AG04449 (cell line): ENCODE data around the gene FAM171A1.

Experiments
- CTCF ChIA-PET: fragments of 350-600 bp; formaldehyde crosslinking; extraction: SDS; loops from one replicate; lab custom pipeline; 2021; ENCODE audit warnings: antibody characterized with exemption; lab: Yijun Ruan, JAX
- POLR2A ChIA-PET: fragments of 400-600, 350-600 bp; formaldehyde crosslinking; extraction: SDS; loops from one replicate; lab custom pipeline; 2020; ENCODE audit warnings: antibody characterized with exemption, inconsistent platforms; lab: Yijun Ruan, JAX
- DNase-seq: peaks from one replicate; pipeline ENCODE4 v3.0.0-alpha.2; 2010; ENCODE audit warnings: low read depth, low spot score
- H3K4me3 ChIP-seq: 2 replicates; pipeline ENCODE4 v1.5.1; 2011; ENCODE audit warnings: low read depth, mild to moderate bottlenecking, control low read depth, low read length
- TF ChIP-seq, protein P1 (sequence below): IDR thresholded peaks from one replicate; pipeline ENCODE4 v1.5.1; 2011; ENCODE audit warnings: mild to moderate bottlenecking, moderate library complexity, low read length, control low read depth, inconsistent platforms; ENCODE audit not compliant: insufficient read depth; ENCODE audit errors: missing control alignments

FAM171A1 gene

DNA sequence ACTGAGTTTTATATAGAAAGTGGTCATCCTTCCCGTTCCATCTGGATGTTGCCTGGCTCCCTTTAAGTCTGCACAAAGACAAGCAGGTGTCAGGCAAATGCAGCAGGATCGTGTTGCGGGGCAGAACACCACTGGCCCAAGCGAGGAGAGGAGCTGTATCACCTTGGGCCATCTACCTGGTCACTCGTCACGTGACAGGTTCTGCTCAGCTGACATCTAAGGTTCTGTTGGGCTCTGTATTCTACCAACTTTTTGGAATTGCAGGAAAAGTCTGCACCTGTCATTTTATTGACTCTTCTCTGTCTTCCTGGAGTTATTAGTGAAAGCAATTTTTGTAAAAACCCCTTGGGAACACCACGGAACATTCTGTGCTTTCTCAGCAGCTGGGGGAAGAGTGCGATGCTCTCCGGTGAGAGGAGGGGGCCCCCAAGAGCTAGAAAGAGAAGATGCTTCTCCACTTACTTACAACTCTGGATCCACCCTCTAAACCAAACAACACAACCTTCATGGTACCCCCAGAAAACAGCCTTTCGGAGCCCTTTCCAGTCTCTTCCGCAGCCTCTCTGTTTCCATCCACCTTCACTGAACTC, 119.2 kb downstream of the FAM171A1 start:
- no peak overlapping the region for H3K4me3 ChIP-seq
- ChIA-PET POLR2A (no interaction called here), CTCF (no interaction called here)
- DNase-seq: no peak
- TF ChIP-seq, protein P1, sequence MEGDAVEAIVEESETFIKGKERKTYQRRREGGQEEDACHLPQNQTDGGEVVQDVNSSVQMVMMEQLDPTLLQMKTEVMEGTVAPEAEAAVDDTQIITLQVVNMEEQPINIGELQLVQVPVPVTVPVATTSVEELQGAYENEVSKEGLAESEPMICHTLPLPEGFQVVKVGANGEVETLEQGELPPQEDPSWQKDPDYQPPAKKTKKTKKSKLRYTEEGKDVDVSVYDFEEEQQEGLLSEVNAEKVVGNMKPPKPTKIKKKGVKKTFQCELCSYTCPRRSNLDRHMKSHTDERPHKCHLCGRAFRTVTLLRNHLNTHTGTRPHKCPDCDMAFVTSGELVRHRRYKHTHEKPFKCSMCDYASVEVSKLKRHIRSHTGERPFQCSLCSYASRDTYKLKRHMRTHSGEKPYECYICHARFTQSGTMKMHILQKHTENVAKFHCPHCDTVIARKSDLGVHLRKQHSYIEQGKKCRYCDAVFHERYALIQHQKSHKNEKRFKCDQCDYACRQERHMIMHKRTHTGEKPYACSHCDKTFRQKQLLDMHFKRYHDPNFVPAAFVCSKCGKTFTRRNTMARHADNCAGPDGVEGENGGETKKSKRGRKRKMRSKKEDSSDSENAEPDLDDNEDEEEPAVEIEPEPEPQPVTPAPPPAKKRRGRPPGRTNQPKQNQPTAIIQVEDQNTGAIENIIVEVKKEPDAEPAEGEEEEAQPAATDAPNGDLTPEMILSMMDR: no peak

DNA sequence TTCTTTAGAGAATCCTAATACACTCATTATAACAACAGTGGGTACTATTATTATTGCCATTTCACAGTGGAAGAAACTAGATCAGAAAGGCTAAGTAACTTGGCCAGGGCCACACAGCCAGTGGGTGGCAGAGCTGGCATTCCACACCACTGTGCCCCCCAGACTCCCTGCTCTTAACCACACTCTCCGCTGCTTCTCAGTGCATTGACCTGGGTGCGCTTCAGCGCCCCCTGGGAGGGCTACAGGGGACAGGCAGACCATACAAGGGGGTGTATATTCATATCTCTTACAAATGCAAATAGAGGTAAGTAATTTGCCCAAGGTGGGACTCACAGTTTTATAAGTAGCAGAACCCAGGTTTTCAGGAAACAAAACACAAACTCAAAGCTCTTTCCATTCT, 125.6 kb downstream of the FAM171A1 start:
- POLR2A ChIA-PET: interaction anchor here (0.5 kb wide), 1 partner anchor 139 kb away, joined by 3 read pairs; no protein-coding TSS in a partner anchor
- no peak overlapping the region for H3K4me3 ChIP-seq
- no peak for DNase-seq
- CTCF ChIA-PET: no interaction called here
- TF ChIP-seq, protein P1: peak; percentile 30

DNA sequence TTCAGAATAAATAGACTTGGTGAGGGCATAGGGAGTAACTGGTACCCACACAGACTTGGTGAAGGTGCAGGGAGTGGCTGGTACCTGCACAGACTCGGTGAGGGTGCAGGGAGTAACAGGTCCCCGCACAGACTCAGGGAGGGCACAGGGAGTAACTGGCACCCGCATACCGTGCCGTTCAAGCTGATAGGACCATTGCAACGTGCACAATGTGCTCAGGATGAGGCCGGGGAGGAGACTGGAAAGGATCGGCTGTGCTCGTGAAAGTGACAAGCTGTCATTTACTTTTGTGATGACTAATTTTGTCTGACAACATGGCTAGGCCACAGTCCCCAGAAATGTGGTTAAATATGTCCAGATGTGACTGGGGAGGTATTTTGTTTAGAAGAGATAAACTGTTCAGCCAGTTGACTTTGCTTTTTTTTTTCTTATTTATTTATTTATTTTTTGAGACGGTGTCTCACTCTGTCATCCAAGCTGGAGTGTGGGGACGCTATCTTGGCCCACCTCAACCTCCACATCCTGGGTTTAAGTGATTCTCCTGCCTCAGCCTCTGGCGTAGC, 126.4 kb downstream of the FAM171A1 start:
- POLR2A ChIA-PET: no interaction called here
- TF ChIP-seq, protein P1: no peak
- H3K4me3 ChIP-seq: no peak overlapping the region
- CTCF ChIA-PET: no interaction called here
- DNase-seq: no peak

DNA sequence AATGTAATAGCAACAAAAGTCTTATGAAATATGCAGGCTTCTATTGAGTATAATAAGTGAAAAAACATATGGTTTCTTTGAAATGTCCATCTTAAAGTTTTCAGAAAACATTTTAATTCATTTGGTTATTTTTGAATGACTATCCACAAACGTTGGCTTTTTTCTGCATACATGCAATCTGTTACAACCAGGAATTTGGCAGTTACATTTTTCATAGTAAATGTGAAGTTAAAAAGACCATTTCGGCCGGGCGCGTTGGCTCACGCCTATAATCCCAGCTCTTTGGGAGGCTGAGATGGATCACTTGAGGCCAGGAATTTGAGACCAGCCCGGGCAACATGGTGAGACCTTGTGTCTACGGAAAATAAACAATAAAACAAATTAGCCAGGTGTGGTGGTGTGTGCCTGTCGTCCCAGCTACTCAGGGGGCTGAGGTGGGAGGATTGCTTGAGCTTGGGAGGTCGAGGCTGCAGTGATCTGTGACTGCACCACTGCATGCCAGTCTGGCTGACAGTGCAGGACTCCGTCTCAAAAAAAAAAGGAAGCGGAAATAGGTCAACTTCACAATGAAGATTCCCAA, 128.7 kb downstream of the FAM171A1 start:
- TF ChIP-seq, protein P1: no peak
- no peak for DNase-seq
- POLR2A ChIA-PET: no interaction called here
- CTCF ChIA-PET: interaction anchor here (0.9 kb wide), 1 partner anchor 19 kb away, joined by 3 read pairs; no protein-coding TSS in a partner anchor
- no peak overlapping the region for H3K4me3 ChIP-seq

DNA sequence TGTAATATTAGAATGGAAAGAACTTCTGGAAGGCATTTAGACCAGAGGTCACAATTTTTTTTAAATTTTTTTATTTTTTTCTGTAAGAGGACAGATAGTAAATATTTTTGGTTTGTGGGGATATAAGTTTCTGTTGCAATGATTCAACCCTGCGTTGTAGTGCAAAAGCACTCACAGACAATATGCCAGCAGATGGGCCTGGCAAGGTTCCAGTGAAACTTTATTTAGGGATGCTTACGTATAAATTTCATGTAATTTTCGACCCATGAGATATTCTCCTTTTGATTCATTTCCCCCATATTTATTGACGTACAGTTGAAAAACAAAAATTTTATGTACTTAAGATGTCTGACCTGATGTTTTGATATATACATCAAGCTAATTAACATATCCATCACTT, 129.8 kb downstream of the FAM171A1 start:
- ChIA-PET POLR2A (no interaction called here), CTCF (interaction anchor here (0.8 to 0.9 kb wide), 2 partner anchors 13 to 20 kb away, joined by 3 read pairs; no protein-coding TSS in a partner anchor)
- H3K4me3 ChIP-seq: no peak overlapping the region
- no peak for DNase-seq
- TF ChIP-seq, protein P1: no peak

DNA sequence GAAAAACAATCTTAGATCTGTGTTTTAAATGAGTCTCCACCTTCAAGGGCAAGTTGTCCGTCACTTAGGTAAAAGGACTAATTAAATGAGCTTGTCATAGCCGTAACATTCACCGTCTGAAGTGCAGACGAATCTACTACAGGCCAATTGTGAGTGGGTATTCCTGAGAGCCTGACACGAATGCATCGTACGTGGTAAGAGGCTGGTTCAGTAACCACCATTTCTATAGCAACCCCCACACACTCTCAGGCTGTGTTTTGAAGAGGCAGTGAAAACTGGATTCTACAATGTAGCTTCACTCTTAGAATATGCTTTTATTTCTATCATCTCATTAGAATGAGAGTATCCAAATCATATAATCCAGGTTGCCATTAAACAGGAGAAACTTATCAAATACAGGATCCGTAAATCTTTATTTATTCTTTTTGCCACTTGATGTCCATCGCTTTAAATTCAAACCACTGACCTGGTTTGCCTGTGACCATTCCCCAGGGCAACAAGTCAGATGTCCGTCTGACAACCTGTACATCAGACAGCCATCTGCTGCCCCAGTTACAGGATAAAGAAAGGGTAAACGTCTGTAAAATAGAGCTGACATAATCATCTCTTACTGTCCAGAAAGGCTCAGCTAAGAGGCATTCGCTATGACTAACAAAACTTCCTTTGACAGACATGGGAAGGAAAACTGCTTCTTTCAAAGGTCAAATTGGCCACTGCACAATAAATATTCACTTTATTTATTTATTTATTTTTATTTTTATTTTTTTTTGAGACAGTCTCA, 132.3 kb downstream of the FAM171A1 start:
- TF ChIP-seq, protein P1: no peak
- H3K4me3 ChIP-seq: no peak overlapping the region
- DNase-seq: no peak
- ChIA-PET CTCF (interaction anchor here (0.8 to 1.5 kb wide), 3 partner anchors 27 to 126 kb away, joined by 3 to 6 read pairs (median 3); no protein-coding TSS in a partner anchor), POLR2A (no interaction called here)
